GM19463 (cell line): ENCODE data around the gene ALG12.

Source experiments
- ATAC-seq: cut with Tn5 transposase; IDR thresholded peaks from one replicate; pipeline ENCODE4 v1.9.1; 2021; ENCODE audit warnings: mild to moderate bottlenecking, moderate library complexity; ENCODE audit not compliant: unreplicated experiment

The ALG12 gene

DNA sequence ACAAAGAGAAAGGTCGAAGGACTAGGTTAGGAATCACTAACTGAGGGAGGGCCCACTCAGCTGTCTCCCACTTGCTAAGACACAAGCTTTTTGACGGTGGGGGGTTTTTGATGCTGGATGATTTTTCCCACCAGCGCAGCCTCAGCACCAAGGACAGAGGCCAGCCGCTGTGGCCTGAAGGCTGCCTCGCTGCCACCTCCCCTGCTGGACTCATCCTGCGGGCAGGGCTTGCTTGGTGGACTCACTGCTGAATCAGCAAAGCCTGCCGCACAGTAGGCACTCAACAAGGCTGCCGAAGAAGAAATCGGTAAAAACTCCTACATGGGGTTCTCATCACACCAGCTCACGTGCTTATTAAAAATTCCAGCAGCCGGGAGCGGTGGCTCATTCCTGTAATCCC lies 2.6 kb downstream of the ALG12 start:
- no peak for ATAC-seq

DNA sequence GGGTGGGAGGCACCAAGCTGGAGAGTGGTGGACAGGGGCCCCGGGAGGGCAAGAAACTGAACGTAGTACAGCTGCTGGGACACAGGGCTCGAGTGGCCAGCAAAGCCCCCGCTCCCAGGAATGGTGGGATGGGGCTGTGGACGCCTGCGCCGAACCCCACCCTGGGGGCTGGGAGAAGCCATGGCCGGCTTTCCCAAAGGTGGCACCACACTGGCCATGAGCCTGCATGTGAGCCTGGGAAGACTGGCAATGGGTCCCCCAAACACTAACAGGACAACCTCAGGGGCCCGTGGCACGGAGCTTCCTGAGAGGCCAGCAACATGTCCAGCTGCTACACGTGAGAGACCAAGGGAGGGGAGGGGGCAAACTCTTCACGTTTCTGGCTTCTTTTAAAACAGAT lies 4.0 kb downstream of the ALG12 start:
- ATAC-seq: no peak

DNA sequence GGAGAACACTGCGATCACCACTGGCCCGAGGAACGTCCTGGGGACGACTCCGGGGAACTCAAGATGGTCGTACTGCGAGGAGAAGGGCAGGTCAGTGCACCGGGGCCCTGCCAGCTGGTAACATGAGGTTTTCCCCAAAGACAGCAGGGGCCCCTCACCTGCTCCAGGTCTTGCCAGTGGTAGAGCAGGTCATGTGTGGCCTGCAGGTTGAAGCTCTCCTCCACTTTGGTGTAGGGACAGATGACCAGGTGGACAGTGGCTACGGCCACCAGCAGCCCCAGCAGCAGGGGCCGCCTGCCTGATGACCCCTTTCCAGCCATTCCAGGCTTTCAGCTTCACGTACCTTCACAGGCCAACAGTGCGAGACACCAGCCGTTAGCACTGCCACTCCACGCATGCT lies 4.8 kb downstream of the ALG12 start:
- no peak for ATAC-seq

DNA sequence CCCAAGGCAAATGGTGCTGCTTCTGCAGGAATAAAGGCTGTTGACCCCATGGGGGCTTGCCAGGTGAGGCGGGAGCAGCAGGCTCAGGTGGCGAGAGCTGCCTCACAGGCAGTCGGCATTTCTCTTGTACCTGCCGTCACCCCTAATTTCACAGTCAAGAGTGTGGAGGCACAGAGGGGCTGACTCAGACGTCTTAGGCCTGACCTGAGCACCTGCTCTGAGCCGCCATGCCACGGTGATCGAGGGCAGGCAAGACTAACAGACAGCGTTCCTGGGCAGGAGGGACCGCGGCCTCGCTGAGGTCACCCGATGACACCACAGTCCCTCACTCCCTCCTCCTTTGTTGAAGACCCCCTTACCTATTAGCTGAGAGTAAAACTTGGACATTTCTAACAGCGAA lies 5.2 kb downstream of the ALG12 start:
- no peak for ATAC-seq

DNA sequence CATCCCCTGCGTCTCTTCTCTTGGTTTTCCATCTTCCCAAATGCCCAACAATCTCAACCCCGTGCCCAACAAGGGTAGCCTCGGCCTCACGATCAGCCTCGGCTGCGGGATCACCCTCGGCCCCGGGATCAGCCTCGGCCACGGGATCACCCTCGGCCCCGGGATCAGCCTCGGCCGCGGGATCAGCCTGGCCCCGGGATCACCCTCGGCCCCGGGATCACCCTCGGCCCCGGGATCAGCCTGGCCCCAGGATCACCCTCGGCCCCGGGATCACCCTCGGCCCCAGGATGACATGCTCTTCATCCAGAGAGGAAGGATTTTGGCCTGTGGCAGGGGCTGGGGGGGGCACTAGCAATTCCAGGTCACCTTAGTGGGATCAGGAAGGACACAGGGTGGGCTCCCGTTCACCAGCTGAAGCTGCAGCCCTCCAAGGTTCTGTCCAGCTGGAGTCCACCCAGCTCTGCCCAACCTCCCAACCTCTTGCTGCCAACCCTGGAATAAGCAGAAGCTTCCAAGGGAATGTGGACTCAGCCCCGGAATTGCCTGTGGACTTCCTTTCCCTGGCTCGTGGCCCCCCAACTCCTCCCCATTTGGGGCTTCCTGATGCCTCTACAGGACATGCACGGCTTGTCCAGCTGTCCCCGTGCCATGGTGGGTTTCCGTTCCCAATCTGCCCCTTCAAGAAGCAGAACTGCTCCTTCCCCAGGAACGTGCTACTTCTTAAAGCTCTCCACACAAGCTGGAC lies 6.2 kb downstream of the ALG12 start:
- no peak for ATAC-seq

DNA sequence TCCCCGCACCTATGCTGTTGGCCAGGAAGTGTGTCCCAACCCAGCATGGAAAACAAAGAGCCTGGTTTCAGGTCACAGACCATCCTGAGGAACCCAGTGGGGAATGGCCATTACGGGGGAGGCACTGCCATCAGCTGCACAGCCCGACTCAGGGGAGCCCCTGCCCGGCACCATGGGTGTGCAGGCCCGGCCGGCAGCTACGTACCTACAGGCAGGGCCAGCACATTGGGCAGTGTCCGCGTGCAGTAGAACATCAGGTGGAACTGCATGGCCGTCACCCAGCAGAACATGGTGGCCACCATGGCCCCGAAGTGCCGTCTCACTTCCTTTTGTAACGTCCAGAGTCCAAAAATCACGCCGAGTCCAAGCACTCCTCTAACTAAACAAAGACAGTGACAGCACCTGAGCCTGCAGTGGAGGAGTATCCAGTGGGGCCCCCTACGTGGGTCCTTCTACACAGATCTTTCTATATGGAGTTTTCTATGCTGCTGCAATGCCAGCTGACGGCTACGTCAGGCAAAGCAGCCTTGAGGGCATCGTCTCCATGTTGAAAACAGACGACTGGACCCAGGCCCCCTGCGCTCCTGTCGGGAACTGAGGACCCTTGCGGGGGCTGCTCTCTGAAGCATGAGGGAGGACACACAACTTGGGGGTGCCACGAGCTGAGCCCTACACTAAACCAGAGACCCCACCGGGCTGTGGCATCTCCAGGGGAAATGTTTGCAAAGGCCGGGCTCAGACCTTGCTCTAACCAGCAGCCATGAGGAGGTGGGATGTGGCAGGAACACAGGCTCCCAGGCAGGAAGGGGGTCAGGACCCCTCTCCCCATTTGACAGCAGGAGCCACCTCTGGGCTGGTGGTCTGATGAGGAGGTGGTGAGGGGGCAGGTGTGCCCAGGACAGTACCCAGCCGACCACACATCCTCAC lies 7.7 kb downstream of the ALG12 start:
- no peak for ATAC-seq

DNA sequence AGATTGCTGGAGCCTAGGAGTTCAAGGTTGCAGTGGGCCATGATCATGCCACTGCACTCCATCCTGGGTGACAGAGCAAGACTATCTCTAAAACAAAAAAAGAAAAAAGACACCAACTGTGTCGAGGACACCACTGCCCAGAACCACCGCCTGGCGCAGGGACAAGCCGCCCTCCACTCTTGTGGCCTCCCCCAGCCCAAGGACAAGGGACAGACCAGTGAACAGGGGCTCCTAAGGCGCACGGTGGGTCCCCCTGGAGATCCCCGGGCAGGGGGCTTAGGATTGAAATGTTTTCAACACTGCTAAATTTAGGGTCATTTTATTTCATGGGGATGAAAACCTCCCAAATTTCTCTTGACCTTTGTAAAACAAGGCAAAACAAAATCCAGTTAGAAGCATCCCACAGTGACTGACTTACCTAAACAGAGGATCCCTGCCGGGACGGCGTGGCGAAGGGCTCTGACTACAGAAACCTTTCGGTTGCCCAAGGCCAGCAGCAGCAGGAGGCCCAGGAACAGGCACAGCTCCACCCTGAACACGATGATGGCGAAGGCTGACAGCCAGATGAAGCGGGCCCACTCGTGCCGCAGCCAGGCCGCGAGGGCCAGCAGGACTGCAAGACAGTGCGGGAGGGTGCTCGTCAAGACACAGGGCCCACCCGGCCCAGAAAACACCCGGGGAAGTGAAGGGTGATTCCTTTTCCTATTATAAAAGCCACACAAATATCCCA lies 8.6 kb downstream of the ALG12 start:
- no peak for ATAC-seq

DNA sequence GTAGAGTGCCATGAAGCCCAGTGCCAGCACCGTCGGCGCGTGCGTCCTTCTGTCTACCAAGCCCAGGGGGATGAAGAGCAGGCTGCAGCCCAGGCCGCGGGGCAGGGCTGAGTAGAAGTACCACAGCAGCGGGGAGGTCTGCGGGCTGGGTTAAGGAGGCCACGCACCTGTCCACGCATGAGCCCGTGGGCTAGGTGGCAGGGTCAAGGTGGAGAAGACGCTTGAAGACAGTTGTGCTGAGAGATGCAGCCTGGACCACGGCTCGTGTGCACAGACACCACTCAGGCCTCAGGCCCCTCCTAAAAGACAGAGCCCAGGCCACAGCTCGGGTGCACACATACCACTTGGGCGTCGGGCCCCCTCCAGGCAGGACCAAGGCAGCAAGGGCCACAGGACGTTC lies 10.4 kb downstream of the ALG12 start:
- no peak for ATAC-seq

DNA sequence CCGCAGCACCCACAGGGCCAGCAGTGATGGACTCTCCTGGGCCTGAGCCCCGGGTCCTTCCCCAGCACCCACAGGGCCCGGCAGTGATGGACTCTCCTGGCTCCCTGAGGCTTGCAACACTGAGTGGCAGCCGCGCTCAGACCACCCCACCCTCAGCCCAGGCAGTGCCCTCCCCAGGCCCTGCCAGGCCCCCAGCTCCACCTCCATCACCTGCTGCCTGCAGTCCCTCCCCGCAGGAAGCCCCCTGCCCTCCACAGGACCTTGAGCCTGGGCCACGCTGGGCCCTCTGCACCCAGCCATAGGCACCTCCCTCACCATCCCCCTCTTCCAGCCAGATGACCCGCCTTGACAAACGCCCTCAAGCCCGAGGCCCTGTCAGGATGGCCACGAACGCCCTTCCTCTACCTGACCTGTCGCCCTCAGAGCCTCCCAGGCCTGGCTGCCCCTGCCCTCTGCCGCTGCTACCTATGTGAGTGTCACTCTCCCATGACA lies 11.4 kb downstream of the ALG12 start:
- ATAC-seq: no peak

DNA sequence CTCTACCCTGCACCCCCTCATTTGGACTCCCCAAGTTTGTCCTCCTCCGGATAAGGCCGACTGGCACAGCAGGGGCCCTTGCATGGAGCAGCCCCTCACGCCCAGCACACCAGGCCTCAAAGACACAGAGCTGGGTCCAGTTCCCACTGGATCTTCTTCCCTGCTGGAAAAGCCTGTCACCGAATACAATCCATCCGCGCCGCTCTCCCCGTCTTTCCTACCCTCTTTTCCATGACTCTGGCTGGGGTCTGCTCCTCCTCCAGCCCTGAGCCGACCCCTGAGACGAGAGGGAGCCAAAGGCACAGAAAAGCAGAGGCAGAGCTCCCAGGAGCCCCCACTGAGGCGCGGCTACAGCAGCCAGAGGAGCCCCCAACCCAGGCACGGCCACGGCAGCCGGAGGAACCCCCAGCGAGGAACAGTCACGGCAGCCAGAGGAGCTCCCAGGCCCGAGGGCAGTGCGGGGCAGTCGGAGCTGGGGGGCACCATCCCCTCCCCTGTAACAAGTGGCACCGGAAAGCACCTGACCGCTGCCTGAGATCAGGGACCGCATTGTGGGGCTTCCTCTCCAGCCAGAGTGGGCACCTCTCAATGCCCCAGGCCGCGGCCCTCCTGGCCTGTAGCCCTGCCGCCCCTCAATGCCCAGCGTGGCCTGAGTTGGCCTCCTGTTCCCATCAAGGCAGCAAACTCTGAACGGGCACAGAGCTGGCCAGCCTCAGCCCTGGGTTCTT lies 12.0 kb downstream of the ALG12 start:
- ATAC-seq: no peak

DNA sequence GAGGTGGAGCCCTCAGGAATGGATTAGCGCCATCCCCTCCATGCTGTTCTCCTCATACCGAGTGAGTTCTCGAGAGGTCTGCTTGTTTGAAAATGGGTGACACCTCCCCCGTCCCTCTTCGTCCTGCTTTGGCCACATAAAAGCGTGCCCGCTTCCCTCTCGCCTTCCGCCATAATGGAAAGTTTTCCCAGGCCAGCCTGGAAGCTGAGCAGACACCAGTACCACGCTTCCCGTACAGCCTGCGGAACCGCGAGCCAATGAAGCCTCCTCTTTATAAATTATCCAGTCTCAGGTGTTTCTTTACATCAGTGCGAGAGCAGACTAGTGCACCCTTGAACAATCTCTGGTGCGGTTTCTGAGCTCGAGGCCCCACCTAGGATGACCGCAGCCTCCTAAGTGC lies 12.8 kb downstream of the ALG12 start:
- ATAC-seq: no peak

DNA sequence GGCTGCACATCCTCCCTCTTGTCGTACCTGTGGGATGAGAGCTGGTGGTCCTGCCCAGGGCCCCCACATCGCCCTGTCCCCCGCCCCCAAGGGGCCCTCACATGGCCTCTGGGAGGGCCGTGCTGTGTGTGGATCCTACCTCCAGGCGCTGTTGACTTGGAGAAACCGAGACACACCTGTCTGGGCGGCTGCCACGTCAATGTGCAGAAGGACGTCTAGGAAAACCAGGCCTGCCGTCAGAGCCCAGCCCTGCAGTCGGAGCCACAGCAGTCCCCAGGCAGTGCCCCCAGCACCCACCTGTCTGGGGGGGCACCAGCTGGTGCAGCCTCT lies 14.2 kb downstream of the ALG12 start:
- no peak for ATAC-seq

DNA sequence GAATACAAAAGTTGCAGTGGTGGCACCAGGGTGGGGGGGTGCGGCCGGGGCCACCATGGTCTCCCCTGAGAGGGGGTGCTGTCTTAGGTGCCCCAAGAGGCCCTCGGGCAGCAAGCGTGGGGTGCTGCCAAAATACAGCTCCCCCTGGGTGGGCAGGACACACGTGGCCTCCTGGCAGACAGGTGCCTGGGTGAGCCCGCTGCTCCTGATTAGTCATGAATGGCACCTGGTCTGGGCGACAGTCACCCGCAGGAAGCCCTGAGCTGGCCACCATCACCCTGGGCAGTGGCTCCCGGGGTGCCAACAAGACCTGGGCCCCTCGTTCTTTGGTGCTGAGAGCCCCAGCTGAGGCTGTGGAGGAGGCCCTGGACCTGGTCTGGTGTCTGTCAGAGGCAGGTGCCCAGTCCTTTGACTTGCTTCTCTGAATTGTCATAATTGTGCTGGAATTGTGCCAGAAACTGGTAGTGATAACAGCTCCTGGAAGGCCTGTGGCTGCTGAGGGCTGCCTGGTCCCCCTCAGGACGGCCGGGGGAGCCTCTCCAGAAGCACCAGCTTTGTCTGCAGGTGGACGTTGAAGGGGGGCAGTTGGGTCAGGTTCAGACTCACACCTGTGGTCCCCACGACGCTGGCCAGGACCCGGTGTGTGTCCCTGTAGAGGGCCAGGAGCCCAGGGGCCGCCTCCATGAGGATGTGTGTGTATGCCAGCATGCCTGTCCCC lies 14.8 kb downstream of the ALG12 start:
- ATAC-seq: no peak

DNA sequence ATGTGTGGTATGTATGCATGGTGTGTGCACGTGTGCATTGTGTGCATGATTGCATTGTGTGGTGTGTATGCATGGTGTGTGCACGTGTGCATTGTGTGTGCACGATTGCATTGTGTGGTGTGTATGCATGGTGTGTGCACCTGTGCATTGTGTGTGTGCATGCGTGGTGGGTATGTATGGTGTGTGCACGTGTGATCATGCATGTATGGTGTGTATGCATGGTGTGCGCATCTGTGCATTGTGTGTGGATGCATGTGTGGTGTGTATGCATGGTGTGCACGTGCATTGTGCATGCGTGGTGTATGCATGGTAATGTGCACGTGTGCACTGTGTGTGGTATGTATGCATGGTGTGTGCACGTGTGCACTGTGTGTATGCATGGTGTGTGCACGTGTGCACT lies 16.8 kb downstream of the ALG12 start:
- ATAC-seq: no peak

DNA sequence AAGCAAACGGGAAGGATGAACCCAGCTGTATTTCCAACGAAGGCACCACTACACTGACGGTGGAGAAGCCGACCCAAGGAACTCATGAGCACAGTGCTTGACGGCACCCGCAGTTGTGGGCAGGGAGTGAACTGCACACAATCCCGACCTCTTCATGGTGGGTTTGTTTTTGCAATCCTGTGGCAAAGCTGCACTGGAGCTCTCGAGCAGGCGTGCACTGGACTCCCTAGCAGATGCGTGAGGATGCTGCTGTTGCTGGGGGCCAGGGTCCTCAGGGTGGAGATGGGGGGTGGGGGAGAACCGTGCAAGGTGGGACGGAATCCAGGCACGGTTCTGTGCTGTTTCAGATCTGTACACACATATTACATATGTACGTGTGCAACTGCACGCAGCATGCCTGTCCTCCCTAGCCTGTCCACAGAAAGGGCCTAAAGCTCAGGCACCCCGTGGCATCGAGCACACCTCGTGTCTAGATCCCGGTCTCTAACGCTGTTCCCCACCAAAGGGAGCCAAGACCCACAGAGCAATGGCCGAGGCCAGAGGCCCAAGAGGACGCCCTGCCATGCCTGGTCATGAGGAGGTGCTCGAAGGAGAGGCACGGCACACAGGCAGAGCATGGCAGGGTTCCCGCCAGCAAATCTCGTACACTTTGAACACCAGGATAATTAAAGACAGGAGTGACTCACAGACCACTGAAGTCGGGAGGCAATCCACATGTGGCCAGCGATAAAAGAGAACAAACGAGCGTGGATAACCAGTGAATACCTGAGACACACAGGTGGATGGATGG lies 17.6 kb downstream of the ALG12 start:
- no peak for ATAC-seq

DNA sequence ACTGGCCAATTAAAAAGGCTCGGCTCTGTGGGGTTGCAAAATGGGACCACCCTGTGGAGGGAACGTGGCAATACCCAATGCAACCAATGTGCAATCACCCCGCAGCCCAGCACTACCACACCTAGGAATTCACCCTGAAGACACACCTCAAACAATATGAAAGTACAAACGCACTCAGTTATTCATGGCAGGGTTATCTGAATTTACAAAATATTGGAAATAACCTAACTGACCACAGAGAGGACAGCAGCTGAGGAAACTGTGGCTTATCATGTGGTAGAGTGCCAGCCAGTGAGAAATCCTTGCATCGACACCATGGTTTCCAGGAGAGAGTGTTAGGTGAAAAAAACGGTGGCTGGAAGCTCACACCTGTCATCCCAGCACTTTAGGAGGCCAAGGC lies 18.7 kb downstream of the ALG12 start:
- no peak for ATAC-seq

DNA sequence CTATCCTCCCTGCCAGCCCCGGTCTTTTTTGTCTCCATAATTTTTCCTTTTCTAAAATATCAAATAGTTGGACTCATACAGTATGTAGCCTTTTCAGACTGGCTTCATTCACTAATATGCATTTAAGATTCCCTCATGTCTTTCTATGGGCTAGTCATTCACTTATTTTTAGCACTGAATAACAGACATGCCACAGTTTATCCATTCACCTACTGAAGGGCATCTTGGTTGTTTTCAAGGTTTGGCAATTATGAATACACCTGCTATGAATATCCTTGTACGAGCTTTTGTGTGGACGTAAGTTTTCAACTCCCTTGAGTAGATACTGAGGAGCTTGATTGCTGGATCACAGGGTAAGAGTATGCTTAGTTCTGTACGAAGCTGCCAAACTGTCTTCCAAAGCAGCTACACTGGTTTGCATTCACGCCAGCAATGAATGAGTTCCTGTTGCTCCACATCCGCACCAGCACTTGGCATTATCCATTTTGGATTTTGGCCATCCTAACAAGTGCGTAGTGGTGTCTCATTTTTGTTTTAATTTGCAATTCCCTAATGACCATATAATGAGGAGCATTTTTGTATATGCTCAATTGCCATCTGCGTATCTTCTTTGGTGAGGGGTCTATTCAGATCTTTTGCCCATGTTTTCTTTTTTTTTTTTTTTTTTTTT lies 21.1 kb downstream of the ALG12 start:
- no peak for ATAC-seq

DNA sequence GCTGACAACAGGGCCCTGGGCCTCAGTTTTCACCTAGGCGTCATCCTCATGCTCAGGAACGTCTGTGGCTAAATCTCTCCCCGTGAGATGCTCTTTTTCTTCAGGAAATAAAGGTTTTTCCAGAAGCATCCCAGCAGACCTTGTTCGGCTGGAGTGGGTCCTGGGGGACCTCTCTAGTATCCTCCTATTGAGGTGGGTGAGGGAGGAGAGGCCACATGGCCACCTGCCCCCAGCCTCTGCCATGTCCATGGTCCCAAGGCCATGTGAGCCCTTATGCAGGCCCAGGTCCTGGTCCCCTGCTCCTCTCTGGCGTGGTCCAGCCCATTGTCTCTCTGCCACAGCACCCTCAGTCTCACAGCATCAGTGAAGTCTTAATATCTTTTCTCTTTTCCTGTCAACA lies 22.0 kb downstream of the ALG12 start:
- ATAC-seq: no peak
